HEK293T (cell line): ENCODE measurements around the gene LMX1B.

ENCODE experiments used
- ARNT ChIP-seq: fragments of 450-650 bp; IDR thresholded peaks from 2 replicates; pipeline ENCODE4 v1.6.1; 2017; ENCODE audit warnings: mild to moderate bottlenecking
- BHLHE40 ChIP-seq: fragments of 450-650 bp; IDR thresholded peaks from 2 replicates; pipeline ENCODE4 v1.6.1; 2016; ENCODE audit warnings: mild to moderate bottlenecking, moderate library complexity, borderline replicate concordance
- CTBP1 ChIP-seq: fragments of 450-650 bp; IDR thresholded peaks from 2 replicates; pipeline ENCODE4 v1.6.1; 2016; ENCODE audit warnings: borderline replicate concordance
- ELF4 ChIP-seq: fragments of 450-650 bp; IDR thresholded peaks from 2 replicates; pipeline ENCODE4 v1.6.1; 2017; ENCODE audit warnings: antibody characterized with exemption
- FOXA1 ChIP-seq: fragments of 450-650 bp; IDR thresholded peaks from 2 replicates; pipeline ENCODE4 v1.6.1; 2016; ENCODE audit warnings: mild to moderate bottlenecking
- FOXM1 ChIP-seq: fragments of 450-650 bp; IDR thresholded peaks from 2 replicates; pipeline ENCODE4 v1.6.1; 2017; ENCODE audit warnings: mild to moderate bottlenecking, borderline replicate concordance
- HDGF ChIP-seq: fragments of 450-650 bp; IDR thresholded peaks from 2 replicates; pipeline ENCODE4 v1.6.1; 2017; ENCODE audit warnings: antibody characterized with exemption, borderline replicate concordance
- L3MBTL2 ChIP-seq: fragments of 450-650 bp; conservative IDR thresholded peaks from 2 replicates; pipeline ENCODE4 v1.6.1; 2016; ENCODE audit warnings: mild to moderate bottlenecking
- NFRKB ChIP-seq: fragments of 450-650 bp; IDR thresholded peaks from 2 replicates; pipeline ENCODE4 v1.6.1; 2016; ENCODE audit warnings: mild to moderate bottlenecking, moderate library complexity
- SP1 ChIP-seq: fragments of 450-650 bp; IDR thresholded peaks from 2 replicates; pipeline ENCODE4 v1.6.1; 2017
- TARDBP ChIP-seq: fragments of 450-650 bp; IDR thresholded peaks from 2 replicates; pipeline ENCODE4 v1.6.1; 2016

DNA sequence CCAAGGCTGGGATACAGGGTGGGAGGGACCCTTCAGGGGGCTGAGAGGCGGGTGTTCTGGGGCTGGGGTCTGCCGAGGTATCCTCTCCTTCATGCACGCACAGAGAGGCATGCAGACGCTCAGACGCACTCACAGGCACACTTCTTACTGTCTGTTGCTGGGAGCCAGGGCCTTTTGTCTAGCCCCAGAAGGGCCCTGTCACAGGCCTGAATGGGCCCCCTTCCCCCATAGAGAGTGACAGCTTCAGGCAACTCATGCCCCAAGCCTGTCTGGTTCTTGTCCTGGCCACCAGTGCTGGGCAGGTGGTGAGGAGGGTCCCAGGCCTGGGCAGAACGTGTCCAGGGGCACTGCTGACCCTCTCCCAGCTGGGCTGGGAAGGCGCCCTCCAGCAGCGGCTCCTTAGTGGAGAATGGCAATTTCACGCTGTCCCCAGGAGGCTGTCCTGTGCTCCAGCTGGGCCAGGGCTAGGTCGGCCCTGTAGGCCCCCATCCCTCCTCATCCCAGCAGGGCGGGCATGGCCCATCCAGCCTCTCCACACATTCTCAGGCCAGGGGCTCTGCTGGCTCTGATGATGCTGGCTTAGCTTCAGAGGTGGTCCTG lies 45.3 kb downstream of the LMX1B start:
- TF ChIP-seq L3MBTL2: no peak
- TF ChIP-seq SP1: no peak
- no peak for TF ChIP-seq BHLHE40
- no peak for TF ChIP-seq CTBP1
- TF ChIP-seq ELF4: no peak
- no peak for TF ChIP-seq ARNT
- no peak for TF ChIP-seq TARDBP
- TF ChIP-seq FOXM1: no peak
- no peak for TF ChIP-seq NFRKB
- no peak for TF ChIP-seq FOXA1
- no peak for TF ChIP-seq HDGF
